ENCODE measurements around the gene DOK4.
A peak's percentile ranks its signal among the peaks of the same experiment; 100 is the strongest.

The DOK4 gene

GRCh38 chr16:57480754-57481230 is 5.5 kb downstream of the DOK4 start:
- H3K4me3 ChIP-seq: no peak overlapping the region
- H3K27ac ChIP-seq: peak overlapping the region in 1 of 21 experiments; percentile 35

- H3K27ac ChIP-seq: peak overlapping the region in 2 of 21 experiments; percentile 12 to 60
- peak overlapping the region in 4 of 7 experiments; percentile 25 to 37 (median 26) for H3K4me3 ChIP-seq
Observed at GRCh38 chr16:57479976-57480753, 6.1 kb downstream of the DOK4 start.

GRCh38 chr16:57479205-57479975 is 6.9 kb downstream of the DOK4 start:
- Histone ChIP-seq H3K4me3 (peak overlapping the region; percentile 8 to 37 (median 27)), H3K27ac (peak overlapping the region in 8 of 21 experiments; percentile 12 to 76 (median 36))

GRCh38 chr16:57478396-57479204 is 7.7 kb downstream of the DOK4 start:
- Histone ChIP-seq H3K4me3 (peak overlapping the region in 4 of 7 experiments; percentile 25 to 37 (median 30)), H3K27ac (peak overlapping the region in 7 of 21 experiments; percentile 17 to 76 (median 32))

- Histone ChIP-seq H3K4me3 (no peak overlapping the region), H3K27ac (peak overlapping the region in 2 of 21 experiments; percentile 25 to 32)
Observed at GRCh38 chr16:57477531-57478202, 8.6 kb downstream of the DOK4 start.

GRCh38 chr16:57476546-57477410 is 9.5 kb downstream of the DOK4 start:
- peak overlapping the region in 1 of 21 experiments; percentile 14 for H3K27ac ChIP-seq
- H3K4me3 ChIP-seq: no peak overlapping the region

GRCh38 chr16:57475711-57476339 is 10.5 kb downstream of the DOK4 start:
- Histone ChIP-seq H3K4me3 (no peak overlapping the region), H3K27ac (peak overlapping the region in 1 of 21 experiments; percentile 29)

- Histone ChIP-seq H3K4me3 (no peak overlapping the region), H3K27ac (no peak overlapping the region)
Observed at GRCh38 chr16:57474671-57475661, 11.3 kb downstream of the DOK4 start.

GRCh38 chr16:57473906-57474305 is 12.4 kb downstream of the DOK4 start:
- Histone ChIP-seq H3K27ac (no peak overlapping the region), H3K4me3 (no peak overlapping the region)

- Histone ChIP-seq H3K27ac (no peak overlapping the region), H3K4me3 (no peak overlapping the region)
Observed at GRCh38 chr16:57473176-57473840, 13.0 kb downstream of the DOK4 start.

- H3K4me3 ChIP-seq: no peak overlapping the region
Observed at GRCh38 chr16:57472665-57473060, 13.6 kb downstream of the DOK4 start.

GRCh38 chr16:57471852-57472664 is 14.2 kb downstream of the DOK4 start:
- no peak overlapping the region for H3K27ac ChIP-seq
- H3K4me3 ChIP-seq: no peak overlapping the region

More at GRCh38 chr16:57472665-57473060, 13.6 kb downstream of the DOK4 start:
- no peak overlapping the region for H3K27ac ChIP-seq

- Histone ChIP-seq H3K4me3 (no peak overlapping the region), H3K27ac (no peak overlapping the region)
Observed at GRCh38 chr16:57471209-57471608, 15.1 kb downstream of the DOK4 start.

GRCh38 chr16:57470711-57471110 is 15.6 kb downstream of the DOK4 start:
- no peak overlapping the region for H3K4me3 ChIP-seq
- no peak overlapping the region for H3K27ac ChIP-seq

GRCh38 chr16:57469917-57470470 is 16.3 kb downstream of the DOK4 start:
- no peak overlapping the region for H3K4me3 ChIP-seq
- H3K27ac ChIP-seq: no peak overlapping the region
